Mesodermal cell (in vitro differentiated cells): ENCODE measurements around the gene LHFPL3.

Experiments used
- H3K27ac ChIP-seq: 2 replicates; pipeline ENCODE4 v1.7.0; 2013; ENCODE audit warnings: mild to moderate bottlenecking, low read depth, low read length, moderate library complexity; ENCODE audit not compliant: severe bottlenecking
- H3K36me3 ChIP-seq: 2 replicates; pipeline ENCODE4 v1.7.1; 2013; ENCODE audit warnings: mild to moderate bottlenecking, low read length, moderate library complexity; ENCODE audit not compliant: control insufficient read depth, insufficient read depth
- H3K4me1 ChIP-seq: one replicate; pipeline ENCODE4 v1.7.1; 2013; ENCODE audit warnings: mild to moderate bottlenecking, low read length; ENCODE audit not compliant: insufficient read depth, control insufficient read depth, poor library complexity, severe bottlenecking
- H3K4me3 ChIP-seq: 2 replicates; pipeline ENCODE4 v1.7.0; 2013; ENCODE audit warnings: low read length, control low read depth, mild to moderate bottlenecking; ENCODE audit not compliant: insufficient read depth, poor library complexity, severe bottlenecking; ENCODE audit errors: extremely low read depth
- H3K9me3 ChIP-seq: 2 replicates; pipeline ENCODE4 v1.7.1; 2013; ENCODE audit warnings: mild to moderate bottlenecking, low read length, moderate library complexity; ENCODE audit not compliant: control insufficient read depth
- WGBS, 2 experiments: methylation state at CpG; one replicate each; pipeline ENCODE4 v1.1.5; 2013; ENCODE audit warnings: missing lambda C conversion rate in 2 of 2; ENCODE audit not compliant: insufficient coverage in 2 of 2; 5-methylcytosine and 5-hydroxymethylcytosine counted together

The LHFPL3 gene

GRCh38 chr7:104940023-104940710 lies 611.8 kb downstream of the LHFPL3 start:
- no peaks in the 10 kb centered on the region for H3K9me3 ChIP-seq
- H3K4me3 ChIP-seq, result no peak overlapping the region
- no peak overlapping the region for H3K27ac ChIP-seq
- WGBS, 2 experiments, result 93 to 94% methylated on average over 24 to 33 of the region's 43 CpGs
- H3K4me1 ChIP-seq, result peaks cover 10% of the 10 kb centered on the region
- H3K36me3 ChIP-seq, result no peaks in the 10 kb centered on the region

- H3K4me3 ChIP-seq, result no peak overlapping the region
- 59 to 73% methylated on average over 9 to 11 of the region's 12 CpGs for WGBS, 2 experiments
- H3K36me3 ChIP-seq, result no peaks in the 10 kb centered on the region
- H3K27ac ChIP-seq, result peak overlapping the region; percentile 90
- H3K4me1 ChIP-seq, result peaks cover 18% of the 10 kb centered on the region
- no peaks in the 10 kb centered on the region for H3K9me3 ChIP-seq
Measured at GRCh38 chr7:104943502-104944343, 615.3 kb downstream of the LHFPL3 start.

GRCh38 chr7:104945599-104945956 lies 617.2 kb downstream of the LHFPL3 start:
- H3K27ac ChIP-seq, result peak overlapping the region; percentile 90
- H3K4me1 ChIP-seq, result peaks cover 18% of the 10 kb centered on the region
- H3K9me3 ChIP-seq, result no peaks in the 10 kb centered on the region
- H3K36me3 ChIP-seq, result no peaks in the 10 kb centered on the region
- no peak overlapping the region for H3K4me3 ChIP-seq

- WGBS, 2 experiments, result 83 to 95% methylated on average over 1 to 2 of the region's 2 CpGs
- Histone ChIP-seq H3K9me3 (no peaks in the 10 kb centered on the region), H3K27ac (no peak overlapping the region), H3K4me1 (peaks cover 18% of the 10 kb centered on the region), H3K36me3 (no peaks in the 10 kb centered on the region), H3K4me3 (no peak overlapping the region)
Measured at GRCh38 chr7:104946338-104946737, 617.9 kb downstream of the LHFPL3 start.

GRCh38 chr7:104950006-104950405 lies 621.6 kb downstream of the LHFPL3 start:
- H3K27ac ChIP-seq, result no peak overlapping the region
- no peak overlapping the region for H3K4me3 ChIP-seq
- WGBS, 2 experiments, result 86 to 98% methylated on average over 3 to 5 of the region's 5 CpGs
- H3K9me3 ChIP-seq, result no peaks in the 10 kb centered on the region
- no peaks in the 10 kb centered on the region for H3K36me3 ChIP-seq
- peaks cover 7% of the 10 kb centered on the region for H3K4me1 ChIP-seq

GRCh38 chr7:104950754-104951153 lies 622.4 kb downstream of the LHFPL3 start:
- no peak overlapping the region for H3K27ac ChIP-seq
- H3K9me3 ChIP-seq, result no peaks in the 10 kb centered on the region
- 71% methylated on average over 1 of the region's 2 CpGs; no CpG with 5 or more reads in 1 of the 2 experiments for WGBS, 2 experiments
- no peaks in the 10 kb centered on the region for H3K36me3 ChIP-seq
- no peak overlapping the region for H3K4me3 ChIP-seq
- peaks cover 7% of the 10 kb centered on the region for H3K4me1 ChIP-seq

GRCh38 chr7:104951546-104951945 lies 623.1 kb downstream of the LHFPL3 start:
- no peaks in the 10 kb centered on the region for H3K9me3 ChIP-seq
- H3K4me3 ChIP-seq, result no peak overlapping the region
- H3K27ac ChIP-seq, result no peak overlapping the region
- no peaks in the 10 kb centered on the region for H3K36me3 ChIP-seq
- H3K4me1 ChIP-seq, result peaks cover under 1% of the 10 kb centered on the region
- 87 to 94% methylated on average over 5 of the region's 7 CpGs for WGBS, 2 experiments

GRCh38 chr7:104955276-104955675 lies 626.9 kb downstream of the LHFPL3 start:
- 100% methylated on average over 2 of the region's 2 CpGs; no CpG with 5 or more reads in 1 of the 2 experiments for WGBS, 2 experiments
- no peak overlapping the region for H3K27ac ChIP-seq
- H3K4me3 ChIP-seq, result no peak overlapping the region
- H3K9me3 ChIP-seq, result no peaks in the 10 kb centered on the region
- H3K4me1 ChIP-seq, result peaks cover 3% of the 10 kb centered on the region
- no peaks in the 10 kb centered on the region for H3K36me3 ChIP-seq
